ENCODE measurements around the gene CUL9. TPM values are rescaled to one million over a fixed set of nuclear protein-coding genes. Genes with fewer than 3 reads are reported as not detected.

Gene CUL9
- total RNA-seq, 2 experiments from 2014 or later, result 32.9 to 37.0 TPM

GRCh38 chr6:43207286-43207685, 25.3 kb downstream of the CUL9 start:
- Histone ChIP-seq H3K36me3 (ENCODE audit: insufficient read depth, low read length) (no peaks in the 10 kb centered on the region), H3K79me2 (ENCODE audit: insufficient read depth, low read depth, low read length) (no peaks in the 10 kb centered on the region), H3K27ac (ENCODE audit: low read depth, low read length, poor library complexity, severe bottlenecking) (no peak overlapping the region), H3K4me2 (ENCODE audit: low read length) (no peak overlapping the region), H4K20me1 (ENCODE audit: insufficient read depth, low read length) (no peaks in the 10 kb centered on the region), H3K9me3 (ENCODE audit: low read length) (no peaks in the 10 kb centered on the region), H3K4me1 (ENCODE audit: insufficient read depth, low read length, poor library complexity, severe bottlenecking) (no peaks in the 10 kb centered on the region), H3K4me3 (ENCODE audit: low read depth, low read length, poor library complexity, severe bottlenecking) (no peak overlapping the region), H3K9me2 (ENCODE audit: insufficient read depth, low read length) (no peaks in the 10 kb centered on the region), H2AFZ (ENCODE audit: low read length) (no peak overlapping the region)
- ChIA-PET CTCF (ENCODE audit: unreplicated experiment) (no interaction called here), POLR2A (no interaction called here)
- TF ChIP-seq EZH2phosphoT487 (IDR thresholded peaks at IDR 0.05; ENCODE audit: borderline replicate concordance, low read depth, low read length) (no peak), CTCF (conservative IDR thresholded peaks at IDR 0.05; ENCODE audit: low read length) (no peak)
- intact Hi-C loops (cut with micrococcal nuclease; ENCODE audit: unreplicated experiment), result no loop called here
- BruUV-seq (replicated peaks), result no TSS peak
- no peak for DNase-seq (ENCODE audit: low spot score)

GRCh38 chr6:43211955-43212354, 30.0 kb downstream of the CUL9 start:
- BruUV-seq (replicated peaks), result no TSS peak
- intact Hi-C loops (cut with micrococcal nuclease; ENCODE audit: unreplicated experiment), result no loop called here
- H3K27ac ChIP-seq (ENCODE audit: low read depth, low read length, poor library complexity, severe bottlenecking), result no peak overlapping the region
- POLR2A ChIA-PET, result interaction anchor here (0.6 to 0.7 kb wide), 2 partner anchors 30 to 760 kb away, joined by 3 to 5 read pairs; partner anchors contain the start of genes CUL9 and TRERF1
- H3K4me2 ChIP-seq (ENCODE audit: low read length), result no peak overlapping the region
- H3K9me2 ChIP-seq (ENCODE audit: insufficient read depth, low read length), result no peaks in the 10 kb centered on the region
- CTCF ChIA-PET (ENCODE audit: unreplicated experiment), result no interaction called here
- no peaks in the 10 kb centered on the region for H4K20me1 ChIP-seq (ENCODE audit: insufficient read depth, low read length)
- DNase-seq (ENCODE audit: low spot score), result no peak
- no peaks in the 10 kb centered on the region for H3K9me3 ChIP-seq (ENCODE audit: low read length)
- no peak overlapping the region for H3K4me3 ChIP-seq (ENCODE audit: low read depth, low read length, poor library complexity, severe bottlenecking)
- H3K4me1 ChIP-seq (ENCODE audit: insufficient read depth, low read length, poor library complexity, severe bottlenecking), result no peaks in the 10 kb centered on the region
- no peaks in the 10 kb centered on the region for H3K36me3 ChIP-seq (ENCODE audit: insufficient read depth, low read length)
- TF ChIP-seq EZH2phosphoT487 (IDR thresholded peaks at IDR 0.05; ENCODE audit: borderline replicate concordance, low read depth, low read length) (no peak), CTCF (conservative IDR thresholded peaks at IDR 0.05; ENCODE audit: low read length) (peak; percentile 43; the same call in 1 of the 2 replicates)
- no peak overlapping the region for H2AFZ ChIP-seq (ENCODE audit: low read length)
- H3K79me2 ChIP-seq (ENCODE audit: insufficient read depth, low read depth, low read length), result no peaks in the 10 kb centered on the region

GRCh38 chr6:43213431-43213830, 31.4 kb downstream of the CUL9 start:
- POLR2A ChIA-PET, result no interaction called here
- no peaks in the 10 kb centered on the region for H3K36me3 ChIP-seq (ENCODE audit: insufficient read depth, low read length)
- BruUV-seq (replicated peaks), result no TSS peak
- H3K79me2 ChIP-seq (ENCODE audit: insufficient read depth, low read depth, low read length), result no peaks in the 10 kb centered on the region
- H3K9me2 ChIP-seq (ENCODE audit: insufficient read depth, low read length), result no peaks in the 10 kb centered on the region
- TF ChIP-seq CTCF (conservative IDR thresholded peaks at IDR 0.05; ENCODE audit: low read length) (no peak), EZH2phosphoT487 (IDR thresholded peaks at IDR 0.05; ENCODE audit: borderline replicate concordance, low read depth, low read length) (no peak)
- H3K27ac ChIP-seq (ENCODE audit: low read depth, low read length, poor library complexity, severe bottlenecking), result no peak overlapping the region
- no peak for DNase-seq (ENCODE audit: low spot score)
- no peaks in the 10 kb centered on the region for H3K4me1 ChIP-seq (ENCODE audit: insufficient read depth, low read length, poor library complexity, severe bottlenecking)
- no peak overlapping the region for H3K4me2 ChIP-seq (ENCODE audit: low read length)
- intact Hi-C loops (cut with micrococcal nuclease; ENCODE audit: unreplicated experiment), result no loop called here
- H4K20me1 ChIP-seq (ENCODE audit: insufficient read depth, low read length), result no peaks in the 10 kb centered on the region
- no peak overlapping the region for H2AFZ ChIP-seq (ENCODE audit: low read length)
- no peak overlapping the region for H3K4me3 ChIP-seq (ENCODE audit: low read depth, low read length, poor library complexity, severe bottlenecking)
- CTCF ChIA-PET (ENCODE audit: unreplicated experiment), result interaction anchor here (0.6 kb wide), 1 partner anchor 104 kb away, joined by 4 read pairs; no protein-coding TSS in a partner anchor
- no peaks in the 10 kb centered on the region for H3K9me3 ChIP-seq (ENCODE audit: low read length)
